ENCODE results near the gene CDC42EP4. TPM values are rescaled to one million over a fixed set of nuclear protein-coding genes. Genes with fewer than 3 reads are reported as not detected.

CDC42EP4 gene
- polyA plus RNA-seq, 1 donor from 2014 or later: 19.4 TPM

- Histone ChIP-seq H3K36me3 (ENCODE audit: insufficient read depth, low read length) (no peaks in the 10 kb centered on the region), H3K79me2 (replicated peaks; ENCODE audit: insufficient read depth, low read length) (no peaks in the 10 kb centered on the region), H3K9me3 (ENCODE audit: low read length) (no peaks in the 10 kb centered on the region), H3K4me2 (ENCODE audit: low read length) (no peak overlapping the region), H3K27me3 (ENCODE audit: insufficient read depth, low read depth, low read length) (no peaks in the 10 kb centered on the region), H2AFZ (ENCODE audit: low read depth, low read length) (no peak overlapping the region), H3K27ac (ENCODE audit: low read length) (no peak overlapping the region), H4K20me1 (ENCODE audit: insufficient read depth) (no peaks in the 10 kb centered on the region), H3K9ac (ENCODE audit: low read length) (no peak overlapping the region), H3F3A (ENCODE audit: insufficient read depth, low read length, poor library complexity, severe bottlenecking) (no peaks in the 10 kb centered on the region), H3K9me2 (ENCODE audit: insufficient read depth, low read length) (no peaks in the 10 kb centered on the region), H3K4me3 (ENCODE audit: low read length) (no peak overlapping the region)
- TF ChIP-seq EP300 (conservative IDR thresholded peaks at IDR 0.05; ENCODE audit: poor library complexity, severe bottlenecking): no peak
- no peak for TF ChIP-seq POLR2AphosphoS5 (IDR thresholded peaks at IDR 0.05)
- TF ChIP-seq CTCF (IDR thresholded peaks at IDR 0.05; ENCODE audit: poor library complexity, severe bottlenecking): no peak
These were observed 26.3 kb upstream of the CDC42EP4 start for GRCh38 chr17:73338050-73338521.

DNA sequence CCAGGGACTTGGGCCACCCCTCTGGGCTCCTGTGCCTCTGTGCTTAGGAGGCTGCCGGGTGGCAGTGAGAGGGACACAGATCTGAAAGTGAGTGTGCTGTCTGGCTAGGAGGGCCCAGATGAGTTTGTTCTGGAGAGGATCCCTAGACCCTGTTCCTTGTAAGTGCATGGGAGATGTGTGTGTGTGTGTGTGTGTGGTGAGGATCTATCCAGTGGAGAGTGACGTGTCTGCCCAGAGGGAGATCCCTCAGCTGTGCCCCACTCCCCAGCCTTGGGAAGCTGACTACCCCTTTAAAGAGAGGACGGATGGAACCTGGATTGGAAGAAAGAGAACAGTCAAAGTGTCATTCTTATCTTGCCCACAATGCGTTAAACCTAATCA, 25.5 kb upstream of the CDC42EP4 start:
- Histone ChIP-seq H2AFZ (ENCODE audit: low read depth, low read length) (no peak overlapping the region), H3K4me3 (ENCODE audit: low read length) (no peak overlapping the region), H3K79me2 (replicated peaks; ENCODE audit: insufficient read depth, low read length) (no peaks in the 10 kb centered on the region), H3K9ac (ENCODE audit: low read length) (no peak overlapping the region), H3K36me3 (ENCODE audit: insufficient read depth, low read length) (no peaks in the 10 kb centered on the region), H3K27ac (ENCODE audit: low read length) (no peak overlapping the region), H3K9me2 (ENCODE audit: insufficient read depth, low read length) (no peaks in the 10 kb centered on the region), H3K27me3 (ENCODE audit: insufficient read depth, low read depth, low read length) (no peaks in the 10 kb centered on the region), H3K4me2 (ENCODE audit: low read length) (no peak overlapping the region), H3F3A (ENCODE audit: insufficient read depth, low read length, poor library complexity, severe bottlenecking) (no peaks in the 10 kb centered on the region), H4K20me1 (ENCODE audit: insufficient read depth) (no peaks in the 10 kb centered on the region), H3K9me3 (ENCODE audit: low read length) (no peaks in the 10 kb centered on the region)
- TF ChIP-seq, protein P1, sequence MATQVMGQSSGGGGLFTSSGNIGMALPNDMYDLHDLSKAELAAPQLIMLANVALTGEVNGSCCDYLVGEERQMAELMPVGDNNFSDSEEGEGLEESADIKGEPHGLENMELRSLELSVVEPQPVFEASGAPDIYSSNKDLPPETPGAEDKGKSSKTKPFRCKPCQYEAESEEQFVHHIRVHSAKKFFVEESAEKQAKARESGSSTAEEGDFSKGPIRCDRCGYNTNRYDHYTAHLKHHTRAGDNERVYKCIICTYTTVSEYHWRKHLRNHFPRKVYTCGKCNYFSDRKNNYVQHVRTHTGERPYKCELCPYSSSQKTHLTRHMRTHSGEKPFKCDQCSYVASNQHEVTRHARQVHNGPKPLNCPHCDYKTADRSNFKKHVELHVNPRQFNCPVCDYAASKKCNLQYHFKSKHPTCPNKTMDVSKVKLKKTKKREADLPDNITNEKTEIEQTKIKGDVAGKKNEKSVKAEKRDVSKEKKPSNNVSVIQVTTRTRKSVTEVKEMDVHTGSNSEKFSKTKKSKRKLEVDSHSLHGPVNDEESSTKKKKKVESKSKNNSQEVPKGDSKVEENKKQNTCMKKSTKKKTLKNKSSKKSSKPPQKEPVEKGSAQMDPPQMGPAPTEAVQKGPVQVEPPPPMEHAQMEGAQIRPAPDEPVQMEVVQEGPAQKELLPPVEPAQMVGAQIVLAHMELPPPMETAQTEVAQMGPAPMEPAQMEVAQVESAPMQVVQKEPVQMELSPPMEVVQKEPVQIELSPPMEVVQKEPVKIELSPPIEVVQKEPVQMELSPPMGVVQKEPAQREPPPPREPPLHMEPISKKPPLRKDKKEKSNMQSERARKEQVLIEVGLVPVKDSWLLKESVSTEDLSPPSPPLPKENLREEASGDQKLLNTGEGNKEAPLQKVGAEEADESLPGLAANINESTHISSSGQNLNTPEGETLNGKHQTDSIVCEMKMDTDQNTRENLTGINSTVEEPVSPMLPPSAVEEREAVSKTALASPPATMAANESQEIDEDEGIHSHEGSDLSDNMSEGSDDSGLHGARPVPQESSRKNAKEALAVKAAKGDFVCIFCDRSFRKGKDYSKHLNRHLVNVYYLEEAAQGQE (IDR thresholded peaks at IDR 0.05; ENCODE audit: borderline replicate concordance): no peak
- TF ChIP-seq CTCF (IDR thresholded peaks at IDR 0.05; ENCODE audit: poor library complexity, severe bottlenecking) (no peak), SMC3 (conservative IDR thresholded peaks at IDR 0.05; ENCODE audit: poor library complexity) (no peak), TAF1 (IDR thresholded peaks at IDR 0.05; ENCODE audit: low read depth) (no peak), EZH2 (IDR thresholded peaks at IDR 0.05; ENCODE audit: borderline replicate concordance, insufficient read depth, low read length, poor library complexity, severe bottlenecking) (no peak), EP300 (conservative IDR thresholded peaks at IDR 0.05; ENCODE audit: poor library complexity, severe bottlenecking) (no peak), MXI1 (conservative IDR thresholded peaks at IDR 0.05; ENCODE audit: poor library complexity, severe bottlenecking) (no peak), RAD21 (conservative IDR thresholded peaks at IDR 0.05) (no peak), POLR2AphosphoS5 (IDR thresholded peaks at IDR 0.05) (no peak)

All from neural cell (in vitro differentiated cells).